GM12878 (cell line): ENCODE measurements around the gene TNK2.

Source experiments
- BHLHE40 ChIP-seq, 2 experiments: fragments of 450-650 bp in 1 of 2; IDR thresholded peaks; 2 replicates each; pipeline ENCODE4 v1.6.1; 2011 to 2017; ENCODE audit warnings: low read depth in 2 of 2, borderline replicate concordance in 1 of 2, improper control_type of control experiment in 1 of 2, low read length in 1 of 2, mild to moderate bottlenecking in 1 of 2
- BRCA1 ChIP-seq: IDR thresholded peaks from 2 replicates; pipeline ENCODE4 v1.6.1; 2011; ENCODE audit warnings: low read depth, low read length, improper control_type of control experiment
- CTCF ChIP-seq, 3 experiments: IDR thresholded peaks in 2 of 3; conservative IDR thresholded peaks in 1 of 3; 2 replicates each; pipeline ENCODE4 v1.5.1; 2011; ENCODE audit warnings: low read depth in 3 of 3, low read length in 3 of 3, mild to moderate bottlenecking in 3 of 3, control low read depth in 2 of 3, moderate library complexity in 2 of 3, inconsistent platforms in 1 of 3, mixed read lengths in 1 of 3; ENCODE audit not compliant: control insufficient read depth in 2 of 3, insufficient read depth in 1 of 3; ENCODE audit errors: extremely low read depth in 1 of 3
- EGR1 ChIP-seq, 2 experiments: IDR thresholded peaks; 1 replicate in 1 of 2; 2 replicates in 1 of 2; pipeline ENCODE4 v1.6.1; 2011 to 2012; ENCODE audit warnings: low read depth in 2 of 2, low read length in 2 of 2, borderline replicate concordance in 1 of 2, mild to moderate bottlenecking in 1 of 2, moderate library complexity in 1 of 2
- EZH2 ChIP-seq: IDR thresholded peaks from 2 replicates; pipeline ENCODE4 v1.6.1; 2012; ENCODE audit warnings: low read depth, mild to moderate bottlenecking, control low read depth, inconsistent platforms, low read length, borderline replicate concordance; ENCODE audit not compliant: control insufficient read depth
- GATAD2B ChIP-seq: fragments of 450-650 bp; conservative IDR thresholded peaks from 2 replicates; pipeline ENCODE4 v1.6.1; 2017; ENCODE audit warnings: low read depth, mild to moderate bottlenecking, moderate library complexity
- MAX ChIP-seq: IDR thresholded peaks from 2 replicates; pipeline ENCODE4 v1.6.1; 2012; ENCODE audit warnings: low read depth, low read length, improper control_type of control experiment
- NRF1 ChIP-seq: conservative IDR thresholded peaks from 2 replicates; pipeline ENCODE4 v1.6.1; 2011; ENCODE audit warnings: mild to moderate bottlenecking, low read depth, low read length, improper control_type of control experiment
- PML ChIP-seq: IDR thresholded peaks from 2 replicates; pipeline ENCODE4 v1.6.1; 2012; ENCODE audit warnings: low read length, inconsistent platforms
- POLR2A ChIP-seq: IDR thresholded peaks from 2 replicates; pipeline ENCODE4 v1.6.1; 2011; ENCODE audit warnings: low read depth, mild to moderate bottlenecking, low read length
- POLR2AphosphoS2 ChIP-seq: IDR thresholded peaks from 2 replicates; pipeline ENCODE4 v1.6.1; 2011; ENCODE audit warnings: low read depth, mild to moderate bottlenecking, low read length, improper control_type of control experiment, moderate library complexity
- SMARCA5 ChIP-seq: fragments of 450-650 bp; IDR thresholded peaks from 2 replicates; pipeline ENCODE4 v1.6.1; 2017; ENCODE audit warnings: mild to moderate bottlenecking
- TAF1 ChIP-seq: IDR thresholded peaks from 2 replicates; pipeline ENCODE4 v1.6.1; 2011; ENCODE audit warnings: mild to moderate bottlenecking, low read depth, low read length, borderline replicate concordance
- TF ChIP-seq, protein P1 (sequence below): IDR thresholded peaks from 2 replicates; pipeline ENCODE4 v1.6.1; 2011; ENCODE audit warnings: borderline replicate concordance, low read depth, mild to moderate bottlenecking, moderate library complexity, mixed read lengths, low read length; ENCODE audit not compliant: insufficient read depth; ENCODE audit errors: extremely low read length

- TF ChIP-seq, protein P1, sequence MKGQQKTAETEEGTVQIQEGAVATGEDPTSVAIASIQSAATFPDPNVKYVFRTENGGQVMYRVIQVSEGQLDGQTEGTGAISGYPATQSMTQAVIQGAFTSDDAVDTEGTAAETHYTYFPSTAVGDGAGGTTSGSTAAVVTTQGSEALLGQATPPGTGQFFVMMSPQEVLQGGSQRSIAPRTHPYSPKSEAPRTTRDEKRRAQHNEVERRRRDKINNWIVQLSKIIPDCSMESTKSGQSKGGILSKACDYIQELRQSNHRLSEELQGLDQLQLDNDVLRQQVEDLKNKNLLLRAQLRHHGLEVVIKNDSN = no peak
- TF ChIP-seq EZH2 = no peak
- TF ChIP-seq CTCF (IDR thresholded peaks at IDR 0.05 in 2 of 3, conservative IDR thresholded peaks at IDR 0.05 in 1 of 3; ENCODE audit: control insufficient read depth in 2 of 3, extremely low read depth in 1 of 3, insufficient read depth in 1 of 3, low read depth in 3 of 3, low read length in 3 of 3) = no peak
- no peak for TF ChIP-seq GATAD2B
- TF ChIP-seq BRCA1 = no peak
- no peak for TF ChIP-seq POLR2A
- no peak for TF ChIP-seq PML
- no peak for TF ChIP-seq TAF1
- no peak for TF ChIP-seq EGR1 (IDR thresholded peaks at IDR 0.05; ENCODE audit: borderline replicate concordance in 1 of 2, low read depth in 2 of 2, low read length in 2 of 2)
- TF ChIP-seq POLR2AphosphoS2 = no peak
- TF ChIP-seq BHLHE40 (IDR thresholded peaks at IDR 0.05; ENCODE audit: borderline replicate concordance in 1 of 2, low read depth in 2 of 2, low read length in 1 of 2) = no peak
- TF ChIP-seq MAX = no peak
- no peak for TF ChIP-seq SMARCA5
- no peak for TF ChIP-seq NRF1
These were observed 68.9 kb downstream of the TNK2 start for GRCh38 chr3:195839260-195840010.
